ENCODE measurements around the gene TMEM121B. TPM values are rescaled to one million over a fixed set of nuclear protein-coding genes. Genes with fewer than 3 reads are reported as not detected.

Gene TMEM121B
- total RNA-seq, 1 experiment from 2014 or later, result 8.1 TPM

GRCh38 chr22:17120281-17120680, 879 bp downstream of the TMEM121B start:
- no peak overlapping the region for H2BK120ac ChIP-seq (ENCODE audit: low read depth, low read length, poor library complexity, severe bottlenecking)
- DNase-seq, result peak; percentile 93
- H2BK15ac ChIP-seq (ENCODE audit: low read depth, low read length), result no peak overlapping the region
- no peak overlapping the region for H4K5ac ChIP-seq (ENCODE audit: insufficient read length, low read depth, low read length)
- no peak overlapping the region for H3K4ac ChIP-seq (ENCODE audit: low read depth, low read length)
- Mint-ChIP-seq H3K4me1 (peaks cover 35 to 37% of the 10 kb centered on the region in 2 experiments), H3K36me3 (ENCODE audit: insufficient read depth in 1 of 3, low read depth in 3 of 3) (peaks cover 0 to 4% (median 0%) of the 10 kb centered on the region in 3 experiments; a peak in 2 of 7 replicates), H3K27ac (no peak overlapping the region), H3K27me3 (ENCODE audit: low read depth) (peaks cover 7% of the 10 kb centered on the region), H3K4me3 (peak overlapping the region; percentile 52 to 70; a peak in 4 of 5 replicates), H3K9me3 (no peaks in the 10 kb centered on the region)
- H2BK5ac ChIP-seq (ENCODE audit: insufficient read length, low read length), result no peak overlapping the region
- no peak overlapping the region for H2AFZ ChIP-seq (ENCODE audit: low read length)
- H3T11ph ChIP-seq (ENCODE audit: low read length), result no peak overlapping the region
- H2BK12ac ChIP-seq (ENCODE audit: insufficient read length, low read depth, low read length), result no peak overlapping the region
- no peaks in the 10 kb centered on the region for H3K79me2 ChIP-seq (ENCODE audit: insufficient read depth, low read length)
- H3K23ac ChIP-seq (ENCODE audit: insufficient read length, low read depth, low read length), result no peak overlapping the region
- TF ChIP-seq CTCF (conservative IDR thresholded peaks at IDR 0.05), result no peak; the same call in 2 of the 3 replicates
- H4K91ac ChIP-seq (ENCODE audit: insufficient read length, low read depth, low read length), result no peak overlapping the region
- peak overlapping the region; percentile 14 for H3K4me2 ChIP-seq (ENCODE audit: insufficient read depth, insufficient read length, low read length)
- no peaks in the 10 kb centered on the region; the same call in 1 of the 2 replicates for H3K4me1 ChIP-seq (ENCODE audit: insufficient read depth, low read length)
- no peak overlapping the region for H3K18ac ChIP-seq (ENCODE audit: insufficient read length, low read depth, low read length)
- H3K9ac ChIP-seq (ENCODE audit: extremely low read depth, insufficient read length, low read length), result no peak overlapping the region
- H4K20me1 ChIP-seq (ENCODE audit: control insufficient read depth, insufficient read depth, insufficient read length), result no peaks in the 10 kb centered on the region
- no peak overlapping the region for H4K8ac ChIP-seq (replicated peaks; ENCODE audit: insufficient read length, low read depth, low read length)
- H3K14ac ChIP-seq (ENCODE audit: insufficient read depth, low read length), result no peak overlapping the region
- H2AK5ac ChIP-seq (ENCODE audit: insufficient read length, low read length), result no peak overlapping the region
- no peaks in the 10 kb centered on the region for H3K9me3 ChIP-seq (ENCODE audit: control insufficient read depth, low read depth, low read length)
- H3K27ac ChIP-seq (ENCODE audit: insufficient read length, low read depth, low read length), result no peak overlapping the region
- H3K79me1 ChIP-seq (ENCODE audit: insufficient read depth, low read depth, low read length, poor library complexity, severe bottlenecking), result no peaks in the 10 kb centered on the region
- no peaks in the 10 kb centered on the region for H3K27me3 ChIP-seq (ENCODE audit: insufficient read depth, low read length)
- no peak overlapping the region for H2BK20ac ChIP-seq (ENCODE audit: low read depth, low read length, poor library complexity, severe bottlenecking)
- no CpG with 5 or more reads among the region's 45 CpGs for WGBS (ENCODE audit: extremely low coverage, insufficient read length, low lambda C conversion rate)
- no peak overlapping the region for H3K56ac ChIP-seq (ENCODE audit: insufficient read length, low read depth, low read length)
- H3K23me2 ChIP-seq (ENCODE audit: insufficient read length, low read depth, low read length, poor library complexity, severe bottlenecking), result peaks cover 6% of the 10 kb centered on the region

Measured in H9 (cell line).